Stimulated activated memory B cell treated with anti-CD40 and anti-IgM and Interleukin-4, amounts not matched to agents 10 μg/mL and 1 μg/mL and 100 μg/mL, for 72 hours (primary cell): ENCODE results near the gene NCEH1.

Source experiments
- ATAC-seq: fragments of 150-1000 bp; cut with Tn5 transposase; 2 replicates; pipeline ENCODE4 v1.10.0; 2021
- H3K27ac Mint-ChIP-seq: one replicate; pipeline ENCODE4 v1.8.0; 2022; ENCODE audit warnings: mild to moderate bottlenecking, mixed read lengths
- H3K27me3 Mint-ChIP-seq: one replicate; pipeline ENCODE4 v1.8.0; 2022; ENCODE audit warnings: mixed read lengths
- H3K36me3 Mint-ChIP-seq: one replicate; pipeline ENCODE4 v1.8.0; 2022; ENCODE audit warnings: mixed read lengths
- H3K4me1 Mint-ChIP-seq: one replicate; pipeline ENCODE4 v1.8.0; 2022; ENCODE audit warnings: mixed read lengths
- H3K4me3 Mint-ChIP-seq: one replicate; pipeline ENCODE4 v1.8.0; 2022; ENCODE audit warnings: mild to moderate bottlenecking, moderate library complexity, mixed read lengths
- H3K9me3 Mint-ChIP-seq: one replicate; pipeline ENCODE4 v1.8.0; 2022; ENCODE audit warnings: mixed read lengths

The NCEH1 gene

GRCh38 chr3:172698631-172699030, 12.2 kb downstream of the NCEH1 start:
- Mint-ChIP-seq H3K4me1 (peaks cover 22% of the 10 kb centered on the region), H3K4me3 (no peak overlapping the region), H3K27me3 (no peaks in the 10 kb centered on the region), H3K27ac (no peak overlapping the region), H3K9me3 (no peaks in the 10 kb centered on the region), H3K36me3 (peaks cover 19% of the 10 kb centered on the region)
- ATAC-seq, result no peak

DNA sequence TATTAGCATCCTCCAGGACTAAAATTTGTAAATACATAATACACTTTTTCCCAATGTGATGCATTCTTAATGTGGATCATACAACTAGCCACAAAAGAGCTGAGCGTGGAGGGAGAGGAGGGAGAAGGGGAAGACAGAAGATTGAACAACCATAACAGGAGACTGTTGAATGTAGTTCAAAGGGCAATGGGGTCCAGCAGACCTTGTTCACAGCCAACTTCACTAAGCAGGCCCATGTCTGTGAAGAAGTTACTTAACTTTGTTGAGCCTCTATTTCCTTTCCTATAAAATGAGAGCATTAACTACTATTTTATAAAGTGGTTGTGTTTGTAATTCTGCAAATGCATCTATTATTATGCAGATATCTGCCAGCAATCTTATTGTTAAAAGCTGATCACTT, 13.3 kb downstream of the NCEH1 start:
- no peaks in the 10 kb centered on the region for H3K9me3 Mint-ChIP-seq
- no peak for ATAC-seq
- H3K4me1 Mint-ChIP-seq, result peaks cover 31% of the 10 kb centered on the region
- no peak overlapping the region for H3K4me3 Mint-ChIP-seq
- no peaks in the 10 kb centered on the region for H3K27me3 Mint-ChIP-seq
- H3K27ac Mint-ChIP-seq, result no peak overlapping the region
- H3K36me3 Mint-ChIP-seq, result peaks cover 19% of the 10 kb centered on the region

- no peak overlapping the region for H3K4me3 Mint-ChIP-seq
- peaks cover 14% of the 10 kb centered on the region for H3K36me3 Mint-ChIP-seq
- no peak overlapping the region for H3K27ac Mint-ChIP-seq
- ATAC-seq, result no peak
- H3K9me3 Mint-ChIP-seq, result no peaks in the 10 kb centered on the region
- H3K4me1 Mint-ChIP-seq, result peaks cover 28% of the 10 kb centered on the region
- H3K27me3 Mint-ChIP-seq, result no peaks in the 10 kb centered on the region
These were observed 14.5 kb downstream of the NCEH1 start for GRCh38 chr3:172696357-172696756.

DNA sequence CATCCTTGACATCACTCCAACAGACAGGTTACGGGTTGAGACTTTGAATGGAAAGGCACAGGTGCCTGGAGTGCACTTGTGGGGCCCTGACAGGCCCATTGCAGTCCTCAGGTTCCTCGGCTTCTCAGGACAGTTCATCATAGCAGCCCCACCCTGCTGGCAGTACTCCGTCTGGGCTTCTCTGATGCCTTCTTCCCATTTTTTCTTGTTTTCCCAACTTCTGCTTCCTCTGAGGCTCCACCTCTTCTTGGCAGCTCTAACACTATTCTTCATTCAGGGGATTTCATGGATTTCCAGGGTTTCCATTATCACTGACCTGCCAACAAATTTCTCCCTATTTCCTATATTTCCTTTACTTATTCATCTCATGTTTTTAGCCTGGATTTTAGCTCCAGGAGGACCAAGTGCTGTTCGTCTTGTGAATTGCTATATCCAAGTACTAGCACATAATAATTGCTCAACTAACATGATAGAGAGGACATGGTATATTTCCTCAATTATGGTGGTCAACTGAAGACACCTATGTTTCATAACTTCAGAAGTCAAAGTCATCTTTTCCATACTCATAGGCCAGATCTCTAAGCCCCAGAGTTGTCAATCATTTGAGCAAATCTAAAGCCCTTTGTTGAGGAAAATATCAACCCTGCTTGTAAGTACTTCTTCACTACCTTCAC, 16.2 kb downstream of the NCEH1 start:
- H3K27ac Mint-ChIP-seq, result no peak overlapping the region

DNA sequence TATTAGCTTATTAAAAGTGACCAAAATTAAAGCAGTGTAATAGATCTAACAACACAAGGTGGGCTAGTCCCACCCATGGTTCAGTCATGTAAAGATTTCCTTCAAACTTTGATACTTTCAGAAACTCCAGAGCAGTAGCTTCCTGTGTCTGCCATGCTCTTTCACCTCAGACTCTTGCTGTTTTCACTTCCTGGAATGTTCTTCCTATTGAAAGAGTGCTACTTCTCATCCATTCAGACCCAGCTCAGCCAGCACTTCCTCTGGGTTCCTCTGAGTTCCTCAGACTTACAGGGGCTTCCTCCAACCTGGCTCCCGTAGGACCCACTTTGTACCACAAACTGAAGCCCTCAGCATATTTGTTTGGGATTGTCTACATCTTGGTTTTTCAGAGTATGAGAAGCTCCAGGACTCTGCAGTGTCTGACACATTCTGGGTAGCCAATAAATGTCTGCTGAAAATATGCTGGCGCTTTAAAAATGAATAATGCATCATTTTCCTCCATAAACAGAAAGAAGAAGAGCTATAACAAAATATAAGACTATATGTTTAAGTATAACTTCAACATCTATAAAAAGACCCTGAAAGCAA, 18.0 kb downstream of the NCEH1 start:
- peaks cover 26% of the 10 kb centered on the region for H3K4me1 Mint-ChIP-seq
- H3K27ac Mint-ChIP-seq, result peak overlapping the region; percentile 9
- no peaks in the 10 kb centered on the region for H3K9me3 Mint-ChIP-seq
- no peak overlapping the region for H3K4me3 Mint-ChIP-seq
- peaks cover 7% of the 10 kb centered on the region for H3K36me3 Mint-ChIP-seq
- H3K27me3 Mint-ChIP-seq, result no peaks in the 10 kb centered on the region
- ATAC-seq, result no peak

More for the DNA sequence above, 16.2 kb downstream of the NCEH1 start:
- peaks cover 33% of the 10 kb centered on the region for H3K4me1 Mint-ChIP-seq
- no peak for ATAC-seq
- no peaks in the 10 kb centered on the region for H3K9me3 Mint-ChIP-seq
- H3K36me3 Mint-ChIP-seq, result peaks cover 14% of the 10 kb centered on the region
- H3K27me3 Mint-ChIP-seq, result no peaks in the 10 kb centered on the region
- no peak overlapping the region for H3K4me3 Mint-ChIP-seq

DNA sequence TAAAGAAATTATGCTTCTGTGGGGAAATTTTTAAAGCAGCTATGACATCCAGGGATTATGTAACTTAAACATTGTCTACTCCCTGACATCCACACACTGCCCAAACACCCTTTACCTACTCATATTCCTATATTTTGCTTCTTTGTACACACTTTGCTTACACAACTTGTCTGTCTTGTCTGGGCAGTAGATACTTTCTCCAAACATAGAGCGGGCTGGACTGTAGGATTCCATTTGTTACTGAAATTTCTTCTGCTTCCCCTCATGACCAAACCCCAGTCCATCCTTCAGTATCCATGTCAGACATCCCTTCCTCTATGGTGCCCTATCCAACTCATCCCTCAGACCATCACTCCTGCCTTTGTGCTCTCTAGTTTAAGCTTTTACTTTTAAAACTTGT, 19.9 kb downstream of the NCEH1 start:
- H3K27ac Mint-ChIP-seq, result no peak overlapping the region
- H3K27me3 Mint-ChIP-seq, result no peaks in the 10 kb centered on the region
- H3K9me3 Mint-ChIP-seq, result no peaks in the 10 kb centered on the region
- H3K4me3 Mint-ChIP-seq, result no peak overlapping the region
- ATAC-seq, result no peak
- peaks cover 7% of the 10 kb centered on the region for H3K36me3 Mint-ChIP-seq
- peaks cover 26% of the 10 kb centered on the region for H3K4me1 Mint-ChIP-seq

DNA sequence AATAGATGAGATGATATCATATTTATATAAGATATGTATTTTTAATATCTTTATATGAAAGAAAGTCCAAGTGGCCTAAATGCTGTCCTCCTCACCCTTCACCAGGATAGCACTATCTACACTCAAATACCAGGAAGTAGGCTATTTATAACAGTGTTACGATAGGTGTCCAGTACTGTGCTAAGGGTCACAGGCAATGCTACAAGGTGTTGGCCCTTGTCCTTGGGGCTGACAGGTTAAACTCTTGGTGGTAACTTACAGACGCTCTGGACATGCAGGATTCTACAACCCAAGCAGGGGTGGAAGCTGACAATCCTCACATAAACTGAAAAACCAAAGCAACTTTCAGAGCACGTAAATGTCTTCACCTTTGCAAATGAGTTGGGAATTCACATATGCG, 22.3 kb downstream of the NCEH1 start:
- Mint-ChIP-seq H3K4me3 (no peak overlapping the region), H3K27ac (no peak overlapping the region), H3K9me3 (no peaks in the 10 kb centered on the region), H3K27me3 (no peaks in the 10 kb centered on the region), H3K4me1 (peaks cover 27% of the 10 kb centered on the region), H3K36me3 (no peaks in the 10 kb centered on the region)
- no peak for ATAC-seq

DNA sequence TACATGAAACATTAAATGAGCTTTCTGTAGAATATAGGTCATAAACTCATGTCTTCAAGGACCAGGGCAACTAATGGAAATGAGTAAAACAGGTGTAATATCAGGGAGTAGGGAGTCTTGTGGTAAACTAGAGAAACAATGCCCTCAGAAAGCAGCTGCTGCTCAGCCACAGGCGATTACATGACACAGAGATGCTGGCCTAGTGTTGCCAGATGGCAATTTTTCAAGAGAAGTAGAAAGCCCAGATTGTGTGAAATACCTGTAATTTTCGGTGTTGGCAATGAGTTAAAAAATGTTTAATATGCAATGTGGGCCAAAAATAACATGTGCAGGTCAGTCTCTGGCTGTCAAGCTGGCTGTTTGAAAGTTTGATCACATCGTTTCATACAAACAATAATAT, 23.4 kb downstream of the NCEH1 start:
- Mint-ChIP-seq H3K27me3 (no peaks in the 10 kb centered on the region), H3K36me3 (no peaks in the 10 kb centered on the region), H3K27ac (no peak overlapping the region), H3K4me1 (peaks cover 17% of the 10 kb centered on the region), H3K4me3 (no peak overlapping the region), H3K9me3 (no peaks in the 10 kb centered on the region)
- no peak for ATAC-seq

- H3K27me3 Mint-ChIP-seq, result no peaks in the 10 kb centered on the region
- ATAC-seq, result no peak
- peaks cover 3% of the 10 kb centered on the region for H3K36me3 Mint-ChIP-seq
- no peak overlapping the region for H3K27ac Mint-ChIP-seq
- H3K4me3 Mint-ChIP-seq, result no peak overlapping the region
- no peaks in the 10 kb centered on the region for H3K9me3 Mint-ChIP-seq
- H3K4me1 Mint-ChIP-seq, result peaks cover 13% of the 10 kb centered on the region
These were observed 25.3 kb downstream of the NCEH1 start for GRCh38 chr3:172685331-172686214.

GRCh38 chr3:172680684-172681083, 30.2 kb downstream of the NCEH1 start:
- ATAC-seq, result no peak
- Mint-ChIP-seq H3K4me1 (peaks cover 15% of the 10 kb centered on the region), H3K4me3 (no peak overlapping the region), H3K9me3 (no peaks in the 10 kb centered on the region), H3K27ac (no peak overlapping the region), H3K27me3 (no peaks in the 10 kb centered on the region), H3K36me3 (peaks cover 11% of the 10 kb centered on the region)

DNA sequence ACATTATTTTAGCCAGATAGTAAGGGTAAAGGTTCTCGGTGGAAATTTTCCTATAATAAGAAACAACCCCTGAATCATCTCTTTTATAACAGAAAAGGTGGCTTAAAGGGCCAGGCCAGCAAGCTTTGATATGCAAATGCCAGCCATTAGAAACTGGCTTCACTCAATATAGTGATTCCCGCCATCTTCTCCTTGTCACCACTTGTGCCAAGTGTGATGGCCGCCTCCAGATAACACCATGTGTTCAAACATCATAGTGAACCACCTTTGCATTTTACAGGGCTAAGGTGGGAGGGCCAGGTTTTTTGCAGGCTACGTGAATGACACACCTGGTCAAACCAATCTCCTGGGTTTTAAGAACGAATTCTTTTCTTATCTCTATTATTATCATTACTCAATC, 31.3 kb downstream of the NCEH1 start:
- peaks cover 10% of the 10 kb centered on the region for H3K4me1 Mint-ChIP-seq

DNA sequence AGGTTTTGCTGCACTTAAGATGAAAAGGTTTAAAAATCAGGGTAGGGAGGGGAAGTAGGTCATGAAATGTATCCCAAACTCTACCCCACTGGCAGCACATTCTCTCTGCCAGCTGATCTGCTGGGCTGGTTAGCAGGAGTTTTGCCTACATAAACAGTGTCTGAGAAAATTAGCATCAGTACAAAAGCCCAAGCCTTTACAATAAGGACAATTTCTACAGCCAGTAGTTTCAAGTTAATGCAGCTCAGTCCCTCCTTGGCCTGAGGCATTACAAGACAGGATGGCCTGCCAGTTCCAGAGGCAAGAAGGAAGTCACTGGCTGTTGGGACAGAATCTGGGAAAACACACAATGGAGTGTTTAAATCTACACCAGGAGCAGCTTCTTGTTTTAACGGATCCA, 32.8 kb downstream of the NCEH1 start:
- Mint-ChIP-seq H3K36me3 (peaks cover 11% of the 10 kb centered on the region), H3K27ac (no peak overlapping the region), H3K9me3 (no peaks in the 10 kb centered on the region), H3K27me3 (no peaks in the 10 kb centered on the region), H3K4me3 (no peak overlapping the region), H3K4me1 (peaks cover 10% of the 10 kb centered on the region)
- ATAC-seq, result no peak

More for the DNA sequence above, 31.3 kb downstream of the NCEH1 start:
- Mint-ChIP-seq H3K4me3 (no peak overlapping the region), H3K27ac (no peak overlapping the region), H3K27me3 (no peaks in the 10 kb centered on the region), H3K36me3 (peaks cover 11% of the 10 kb centered on the region), H3K9me3 (no peaks in the 10 kb centered on the region)
- no peak for ATAC-seq

- no peak for ATAC-seq
These were observed 34.5 kb downstream of the NCEH1 start for GRCh38 chr3:172676196-172676922.

GRCh38 chr3:172675441-172676193, 35.2 kb downstream of the NCEH1 start:
- no peak for ATAC-seq
- Mint-ChIP-seq H3K36me3 (peaks cover 8% of the 10 kb centered on the region), H3K4me3 (no peak overlapping the region), H3K27me3 (no peaks in the 10 kb centered on the region), H3K9me3 (no peaks in the 10 kb centered on the region), H3K27ac (no peak overlapping the region), H3K4me1 (peaks cover 4% of the 10 kb centered on the region)

More at GRCh38 chr3:172676196-172676922, 34.5 kb downstream of the NCEH1 start:
- no peak overlapping the region for H3K27ac Mint-ChIP-seq
- no peak overlapping the region for H3K4me3 Mint-ChIP-seq
- peaks cover 10% of the 10 kb centered on the region for H3K4me1 Mint-ChIP-seq
- H3K36me3 Mint-ChIP-seq, result peaks cover 11% of the 10 kb centered on the region
- no peaks in the 10 kb centered on the region for H3K9me3 Mint-ChIP-seq
- H3K27me3 Mint-ChIP-seq, result no peaks in the 10 kb centered on the region
